Fibroblast of mammary gland (primary cell): ENCODE measurements around the gene NOX5.

Source experiments
- DNase-seq: peaks from one replicate; pipeline ENCODE4 v3.0.0-alpha.2; 2010; ENCODE audit warnings: low read depth
- H3K4me3 ChIP-seq: 2 replicates; pipeline ENCODE4 v1.5.1; 2011; ENCODE audit warnings: low read depth, mild to moderate bottlenecking, low read length, moderate library complexity; ENCODE audit not compliant: control insufficient read depth
- CTCF ChIP-seq: conservative IDR thresholded peaks from 2 replicates; pipeline ENCODE4 v1.5.1; 2011; ENCODE audit warnings: low read depth, low read length, inconsistent platforms; ENCODE audit not compliant: control insufficient read depth, insufficient read depth

The NOX5 gene

GRCh38 chr15:68990992-68991500, 23.4 kb upstream of the NOX5 start:
- no peak overlapping the region for H3K4me3 ChIP-seq
- no peak for TF ChIP-seq CTCF
- no peak for DNase-seq

- no peak for TF ChIP-seq CTCF
- DNase-seq, result no peak
- H3K4me3 ChIP-seq, result no peak overlapping the region
Observed at GRCh38 chr15:68991723-68992122, 22.8 kb upstream of the NOX5 start.

GRCh38 chr15:68992696-68993095, 21.8 kb upstream of the NOX5 start:
- H3K4me3 ChIP-seq, result no peak overlapping the region
- no peak for DNase-seq
- no peak for TF ChIP-seq CTCF

GRCh38 chr15:68993276-68993675, 21.2 kb upstream of the NOX5 start:
- no peak overlapping the region for H3K4me3 ChIP-seq
- TF ChIP-seq CTCF, result no peak
- DNase-seq, result no peak

GRCh38 chr15:68994149-68994548, 20.3 kb upstream of the NOX5 start:
- TF ChIP-seq CTCF, result no peak
- peak; percentile 33 for DNase-seq

GRCh38 chr15:68994981-68995761, 19.3 kb upstream of the NOX5 start:
- no peak overlapping the region for H3K4me3 ChIP-seq
- DNase-seq, result no peak
- TF ChIP-seq CTCF, result no peak

More at GRCh38 chr15:68994149-68994548, 20.3 kb upstream of the NOX5 start:
- no peak overlapping the region for H3K4me3 ChIP-seq
